UCSD-AML1 (cell line): ENCODE measurements around the gene NEURL4.
A peak's percentile ranks its signal among the peaks of the same experiment; 100 is the strongest.

Source experiments
- DNase-seq: peaks from one replicate; lab custom pipeline; 2025; ENCODE audit not compliant: unreplicated experiment; lab: John Stamatoyannopoulos, UW

The NEURL4 gene

DNA sequence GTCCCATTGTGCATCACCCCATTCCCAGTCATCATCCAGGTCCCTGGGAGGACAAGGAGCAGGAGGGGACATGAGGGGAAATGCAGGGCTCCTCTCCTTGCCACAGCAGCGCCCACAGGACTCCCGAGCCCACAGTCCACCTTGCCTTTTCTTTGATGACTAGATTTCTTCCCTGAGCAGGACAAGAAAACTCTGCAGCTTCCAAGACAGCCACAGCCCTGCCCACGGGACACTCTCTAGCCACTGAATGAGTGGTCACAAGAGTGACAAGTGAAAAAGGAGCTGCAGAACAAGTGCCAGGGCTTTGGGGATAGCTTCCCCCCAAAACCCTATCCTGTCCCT, 4.7 kb downstream of the NEURL4 start:
- no peak for DNase-seq

DNA sequence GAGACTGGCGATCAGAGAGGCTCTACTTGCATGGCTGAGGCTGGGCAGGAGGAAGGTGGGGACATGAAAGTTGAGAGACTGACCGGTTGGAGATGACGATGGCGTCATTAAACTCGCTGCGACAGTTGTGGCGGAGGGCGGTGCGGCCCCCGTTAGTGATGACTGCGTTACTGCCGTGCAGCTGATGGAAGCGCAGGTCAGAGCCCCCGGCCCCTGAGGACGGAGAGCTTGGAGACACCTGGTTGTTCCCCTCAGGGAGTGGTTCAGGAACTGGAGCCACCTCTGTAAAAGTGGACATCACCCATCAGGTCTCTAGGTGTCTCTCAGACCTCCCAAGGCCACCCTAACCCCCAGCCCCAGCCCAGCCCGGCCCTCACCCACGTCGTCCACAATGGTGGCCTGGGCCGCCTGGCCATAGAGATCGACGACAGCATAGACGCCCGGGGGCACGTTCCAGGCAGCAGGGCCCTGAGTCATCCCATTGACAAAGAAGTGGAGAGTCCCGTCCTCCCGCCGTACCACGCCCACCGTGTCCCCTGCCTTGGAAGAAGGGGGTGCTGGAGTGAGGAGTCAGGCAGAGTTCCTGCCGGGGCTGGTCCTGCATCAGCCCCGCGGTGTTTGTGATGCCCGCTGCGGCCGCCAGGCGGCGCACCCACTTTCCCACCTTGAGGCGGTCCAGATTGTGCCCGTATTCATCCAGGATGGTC, 5.3 kb downstream of the NEURL4 start:
- peak; percentile 48 for DNase-seq

DNA sequence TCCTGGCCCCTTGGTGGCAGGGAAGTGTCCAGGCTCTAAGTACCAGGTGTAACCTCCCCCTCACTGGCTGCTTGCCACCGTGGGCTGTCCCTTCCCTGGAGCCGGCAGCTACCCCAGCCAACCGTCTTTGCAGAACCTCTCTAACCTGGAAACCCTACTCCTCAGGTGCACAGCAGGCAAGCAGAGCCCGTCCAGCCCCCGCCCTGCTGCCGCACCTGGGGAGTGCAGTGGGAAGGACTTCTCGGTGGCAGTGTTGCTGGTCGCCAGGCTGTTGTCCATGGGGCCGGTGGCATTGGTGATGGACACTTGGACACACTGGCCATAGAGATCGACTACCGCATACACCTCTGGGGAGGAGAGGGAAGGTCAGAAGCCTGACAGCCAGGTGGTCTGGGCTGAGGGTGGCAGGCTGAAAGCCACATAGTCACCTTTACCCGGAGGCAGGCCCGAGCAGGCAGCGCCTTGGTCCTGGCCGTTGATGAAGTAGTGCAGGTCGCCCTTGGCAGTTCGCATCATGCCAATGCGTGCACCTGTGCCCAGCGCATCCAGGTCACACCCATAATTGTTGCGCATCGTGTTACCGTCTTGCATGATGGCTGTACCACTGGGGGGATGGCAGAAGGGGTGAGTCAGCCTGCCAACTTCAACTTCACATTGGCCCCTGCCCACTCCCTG, 6.5 kb downstream of the NEURL4 start:
- DNase-seq: no peak

DNA sequence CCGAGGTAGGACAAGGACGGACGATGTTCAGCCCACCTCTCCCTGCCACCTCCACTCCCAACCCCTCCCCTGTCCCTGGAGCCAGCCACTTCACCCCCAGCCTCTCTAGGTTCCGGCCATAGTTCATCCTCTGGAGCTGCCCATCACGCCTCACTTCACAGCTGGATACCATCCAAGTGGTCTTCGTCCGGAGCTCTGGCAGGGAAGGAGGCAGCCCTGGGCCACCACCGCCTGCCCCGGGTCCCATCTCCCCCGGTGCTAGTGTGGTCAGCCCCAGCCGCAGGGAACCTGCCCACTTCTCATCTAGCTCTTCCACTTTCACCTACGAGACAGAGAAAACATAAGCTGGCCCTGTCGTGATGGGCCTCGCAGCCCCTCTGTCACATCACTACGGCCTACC, 7.7 kb downstream of the NEURL4 start:
- no peak for DNase-seq

DNA sequence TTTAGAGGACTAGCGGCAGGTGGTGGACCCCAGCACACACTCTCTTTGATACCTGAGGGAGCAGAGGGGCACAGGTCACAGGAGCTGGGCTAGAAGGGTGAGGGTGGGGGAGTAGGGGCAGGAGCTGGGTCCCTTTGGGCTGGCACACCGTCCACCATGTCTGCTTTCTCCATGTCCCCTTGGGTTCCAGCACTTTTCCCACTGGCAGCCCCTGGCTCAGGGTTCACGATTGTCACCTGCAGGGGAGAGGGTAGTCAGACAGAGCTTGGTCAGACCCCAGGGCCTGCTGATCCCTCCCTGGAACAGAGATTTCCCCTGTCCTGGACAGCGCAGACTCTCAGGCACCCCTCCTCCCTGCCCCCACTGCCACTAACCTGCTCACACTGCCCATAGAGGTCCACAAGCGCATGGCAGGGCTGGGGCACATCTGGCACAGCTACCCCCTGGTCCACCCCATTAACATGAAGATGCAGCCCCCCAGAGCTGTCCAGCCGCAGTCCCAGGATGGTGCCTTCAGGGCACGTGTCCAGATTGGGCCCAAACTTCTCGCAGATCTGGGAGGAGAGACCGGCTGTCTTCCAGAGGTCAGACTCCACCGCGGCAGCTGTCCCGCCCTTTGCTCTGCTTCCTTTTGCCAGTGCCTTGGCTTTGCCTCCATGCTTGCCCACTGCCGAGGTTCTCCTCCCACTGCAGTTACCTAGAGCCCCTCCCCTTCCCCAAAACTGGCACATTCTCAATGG, 10.8 kb downstream of the NEURL4 start:
- DNase-seq: no peak

DNA sequence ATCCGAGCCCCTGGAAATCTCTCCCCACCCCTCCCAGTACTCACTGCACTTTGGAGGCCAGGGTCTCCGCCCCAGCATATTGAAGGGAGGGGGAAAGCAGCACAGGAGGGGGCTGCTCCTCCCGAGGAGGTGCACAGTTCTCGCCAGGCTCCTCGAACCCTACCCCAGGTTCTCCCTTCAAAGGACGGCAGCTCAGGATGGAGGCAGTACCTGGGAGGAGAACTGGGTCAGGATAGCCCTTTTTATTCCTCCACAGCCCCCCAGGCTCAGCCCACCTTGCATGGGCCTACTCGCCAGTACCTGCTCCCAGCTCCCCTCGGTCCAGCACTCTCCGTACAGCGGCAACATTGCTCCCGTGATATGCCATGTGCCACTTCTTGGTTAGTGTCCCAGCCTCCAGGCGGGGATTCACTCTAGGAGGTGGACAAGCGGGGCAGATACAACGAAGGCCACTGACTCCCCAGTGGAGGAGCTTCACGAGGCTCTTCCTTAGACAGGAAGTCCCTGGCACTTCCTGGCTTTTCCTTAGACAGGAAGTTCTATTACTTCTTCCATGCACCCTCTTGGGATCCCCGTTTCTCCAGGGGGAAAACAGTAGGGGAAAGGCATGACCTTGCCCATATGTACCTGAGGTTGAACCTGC, 11.9 kb downstream of the NEURL4 start:
- no peak for DNase-seq

DNA sequence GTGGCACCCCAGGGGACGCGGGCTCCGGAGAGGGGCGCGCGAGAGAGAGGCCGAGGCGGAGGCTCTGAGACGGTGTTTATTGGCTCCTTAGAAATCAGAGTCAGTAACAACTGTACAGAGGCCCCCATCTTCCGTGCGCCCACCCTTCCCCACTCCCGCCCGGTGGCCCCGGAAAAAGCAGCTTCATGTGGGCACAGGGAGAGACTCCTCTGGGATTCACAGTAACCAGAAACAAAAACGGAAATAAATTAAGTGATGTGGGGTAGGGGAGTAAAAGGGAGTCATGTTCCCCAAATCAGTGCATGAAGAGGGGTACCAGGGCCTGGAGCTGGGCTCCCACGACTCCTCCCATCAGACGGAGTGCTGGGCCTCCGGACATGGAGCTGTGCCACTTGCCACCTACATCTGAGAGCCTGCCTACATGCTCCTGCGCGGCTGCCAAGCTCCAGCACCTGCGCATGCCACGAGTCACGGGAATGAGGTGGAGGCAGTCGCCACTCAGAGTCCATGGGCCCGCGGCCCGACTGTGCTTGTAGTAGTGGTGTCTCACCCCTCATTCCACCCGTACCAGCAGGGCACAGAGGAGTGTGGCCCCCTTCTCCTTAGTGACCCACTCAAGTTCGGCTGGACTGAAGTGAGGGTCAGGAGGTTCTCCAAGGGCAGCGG, 13.4 kb downstream of the NEURL4 start:
- DNase-seq: no peak

DNA sequence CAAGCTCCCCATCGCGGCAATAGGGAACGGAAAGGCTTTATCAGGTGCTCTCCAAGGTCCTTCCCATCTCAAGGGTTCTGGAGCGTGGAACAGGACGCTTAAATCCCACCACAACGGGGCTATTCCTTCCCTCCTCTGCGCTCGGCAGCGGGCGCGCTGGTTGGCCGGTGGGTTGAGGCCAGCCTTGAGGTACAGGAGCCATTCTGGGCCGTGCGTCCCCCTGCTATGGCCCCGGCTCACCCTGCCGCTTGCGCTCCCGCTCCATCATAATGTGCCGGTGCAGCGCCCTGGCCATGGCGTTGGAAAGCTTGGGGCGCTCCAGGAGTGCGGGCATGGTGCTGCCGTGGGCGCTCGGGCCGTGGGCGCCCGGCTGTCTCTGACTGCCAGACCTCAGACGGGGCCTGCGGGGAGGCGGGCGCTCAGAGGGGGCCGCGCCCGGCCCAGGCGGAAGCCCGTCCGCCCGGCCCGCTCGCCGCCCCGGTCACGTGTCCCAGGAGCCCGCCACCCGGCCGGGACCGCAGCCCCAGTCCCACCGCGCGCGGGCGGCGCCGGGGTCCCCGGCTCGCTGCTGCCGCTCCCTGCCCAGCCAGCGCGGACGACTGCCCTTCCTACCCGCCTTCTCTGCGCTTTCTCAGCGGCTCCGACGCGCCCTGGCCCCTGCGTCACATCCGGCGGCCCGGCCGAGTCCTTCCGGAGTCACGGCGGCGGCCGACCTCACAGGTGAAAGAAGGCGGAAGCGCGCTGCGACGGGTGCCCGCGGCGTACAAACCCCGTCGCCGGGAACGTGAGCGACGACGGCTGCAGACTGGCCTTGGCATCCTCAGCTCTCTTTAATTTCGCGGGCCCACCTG, 14.2 kb downstream of the NEURL4 start, which contains the start of gene GPS2:
Gene GPS2 (minus strand): TSS at position 642 of the 851 bp plus-strand sequence. CDS start 308 bp downstream, at position 334.
- peak; percentile 85 for DNase-seq

DNA sequence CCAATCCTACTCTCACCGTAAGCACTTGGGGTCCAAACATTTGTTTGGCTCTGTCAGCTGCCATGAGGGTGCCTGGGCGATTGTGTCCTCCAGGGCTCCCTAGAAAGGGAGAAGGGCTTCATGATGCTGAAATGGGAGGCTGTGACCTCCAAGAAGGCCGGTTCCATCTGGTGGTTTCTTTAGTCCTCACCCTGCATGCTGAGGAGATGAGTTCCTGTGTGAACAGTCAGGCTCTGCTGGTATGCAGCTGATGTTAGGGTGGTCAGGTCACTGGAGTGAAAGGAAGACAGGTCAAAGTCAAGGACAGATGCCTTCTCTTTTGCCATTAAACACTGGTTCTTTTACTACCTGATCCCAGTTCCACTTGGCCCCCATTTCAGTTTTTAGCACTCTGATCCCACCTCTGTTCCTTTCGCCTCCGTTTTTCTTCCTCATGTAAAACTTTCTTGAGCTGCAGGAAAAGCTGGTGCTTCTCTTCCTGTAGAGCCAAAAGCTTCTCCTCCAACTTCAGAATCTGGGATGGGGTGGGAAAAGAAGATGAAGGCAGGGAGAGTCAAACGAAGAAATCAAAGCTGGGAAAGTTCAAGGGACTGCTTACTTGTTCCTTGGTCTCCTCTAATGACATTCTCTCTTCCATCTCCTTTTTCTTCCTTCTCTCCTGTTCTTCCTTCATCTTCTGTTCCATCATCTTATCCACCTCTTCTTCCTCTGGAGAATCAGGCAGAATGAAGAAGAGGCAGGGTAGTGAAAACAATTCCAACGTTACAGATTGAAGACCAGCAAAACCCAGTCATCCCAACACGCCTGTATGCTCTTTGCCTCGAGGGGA, 15.0 kb downstream of the NEURL4 start:
- DNase-seq: no peak

DNA sequence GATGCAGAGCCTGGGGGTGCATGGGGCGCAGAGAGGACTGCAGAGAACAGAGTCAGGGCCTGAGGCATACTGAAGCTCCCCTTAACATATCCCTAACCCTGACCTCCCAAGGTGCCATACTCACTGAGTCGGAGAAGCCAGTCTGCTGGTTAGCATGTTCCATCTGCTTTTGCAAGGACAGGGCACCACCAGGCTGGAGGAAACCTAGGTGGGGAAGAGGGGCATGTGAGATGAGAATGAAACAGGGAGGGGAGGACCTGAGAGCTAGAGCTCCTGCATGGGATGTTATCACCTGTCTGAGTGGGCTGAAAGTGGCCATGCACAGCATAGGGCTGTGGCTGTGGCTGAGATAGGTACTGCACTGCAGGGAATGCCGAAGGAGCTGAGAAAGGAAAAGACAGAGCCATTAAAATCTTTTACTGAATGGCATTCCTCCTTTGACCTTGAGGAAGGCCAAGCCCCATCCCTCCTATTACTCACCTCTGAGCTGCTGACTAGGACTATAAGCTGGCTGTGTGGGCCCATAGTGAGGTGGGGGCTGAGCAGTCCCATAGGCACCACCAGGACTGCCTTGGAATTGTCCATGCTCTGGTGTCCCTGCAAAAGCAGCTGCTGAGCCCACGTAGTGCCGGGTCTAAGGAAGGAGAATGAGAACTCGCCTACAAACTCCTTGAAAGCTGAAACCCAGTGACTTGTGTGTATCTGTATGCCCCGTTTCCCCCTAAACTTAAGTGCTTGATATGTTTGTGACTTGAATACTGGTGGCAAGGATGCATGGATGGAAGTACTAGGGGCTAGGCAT, 15.8 kb downstream of the NEURL4 start:
- DNase-seq: no peak

DNA sequence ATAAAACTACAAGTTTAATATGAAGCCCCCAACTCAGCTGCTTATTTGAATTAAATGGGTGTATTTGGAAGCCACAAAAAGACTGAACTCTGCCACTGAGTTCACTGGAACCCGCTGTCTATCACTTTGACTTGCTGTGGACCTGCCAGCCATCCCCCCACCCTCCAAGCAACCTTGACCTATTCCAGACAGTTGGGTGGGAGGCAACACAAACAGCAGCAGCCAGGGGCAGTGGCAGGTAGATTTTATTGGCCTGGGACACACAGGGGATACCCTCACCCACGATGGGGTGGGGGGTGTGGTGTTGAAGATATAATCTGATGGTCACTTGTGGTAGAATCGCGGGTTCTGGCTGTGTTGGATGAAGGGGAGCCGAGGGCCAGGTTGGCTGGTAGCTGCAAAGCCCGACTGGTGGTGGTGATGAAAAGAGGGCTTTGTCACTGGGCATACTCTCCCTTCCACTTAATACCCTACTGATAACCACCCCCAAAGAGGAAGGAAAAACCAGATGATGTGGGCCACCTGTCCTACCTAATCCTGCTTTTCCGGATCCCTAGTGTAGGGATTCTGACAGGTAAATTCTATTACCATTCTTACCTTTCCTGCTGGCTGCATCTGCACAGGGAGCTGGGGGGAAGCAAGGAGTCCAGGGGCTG, 16.6 kb downstream of the NEURL4 start:
- no peak for DNase-seq

DNA sequence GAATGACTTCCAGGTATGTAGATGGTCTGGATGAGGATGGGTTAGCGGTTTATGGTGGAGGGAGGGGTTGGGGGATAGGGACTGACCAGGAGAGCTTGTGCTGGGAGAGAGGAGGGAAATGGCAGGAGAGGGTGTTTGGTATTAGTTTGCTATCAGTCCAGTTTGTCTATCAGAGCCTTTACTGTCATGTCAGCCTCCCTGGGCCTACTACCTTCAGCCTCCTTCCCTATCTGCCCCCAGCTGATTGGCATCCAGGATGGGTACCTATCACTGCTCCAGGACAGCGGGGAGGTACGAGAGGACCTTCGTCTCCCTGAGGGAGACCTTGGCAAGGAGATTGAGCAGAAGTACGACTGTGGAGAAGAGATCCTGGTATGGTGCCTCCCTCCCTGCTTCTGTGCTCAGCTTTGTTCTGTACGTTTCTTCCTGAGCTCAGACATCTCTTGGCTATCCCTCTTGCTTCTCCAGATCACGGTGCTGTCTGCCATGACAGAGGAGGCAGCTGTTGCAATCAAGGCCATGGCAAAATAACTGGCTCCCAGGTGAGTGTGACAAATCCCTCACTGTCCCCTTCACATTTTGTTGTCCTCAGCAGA, 17.9 kb downstream of the NEURL4 start:
- DNase-seq: no peak

DNA sequence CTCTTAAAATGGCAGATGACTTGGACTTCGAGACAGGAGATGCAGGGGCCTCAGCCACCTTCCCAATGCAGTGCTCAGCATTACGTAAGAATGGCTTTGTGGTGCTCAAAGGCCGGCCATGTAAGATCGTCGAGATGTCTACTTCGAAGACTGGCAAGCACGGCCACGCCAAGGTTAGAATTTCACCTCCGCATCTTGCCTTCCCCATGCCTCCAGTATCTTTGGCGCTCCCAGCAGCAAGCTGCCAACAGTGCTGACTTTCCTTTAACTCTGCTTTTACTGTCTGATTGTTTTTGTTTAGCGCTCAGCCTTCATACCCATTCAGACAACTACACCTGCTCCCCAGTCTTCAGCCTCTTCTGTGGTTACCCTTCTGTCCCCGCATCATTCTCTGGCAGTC, 19.5 kb downstream of the NEURL4 start:
- no peak for DNase-seq

DNA sequence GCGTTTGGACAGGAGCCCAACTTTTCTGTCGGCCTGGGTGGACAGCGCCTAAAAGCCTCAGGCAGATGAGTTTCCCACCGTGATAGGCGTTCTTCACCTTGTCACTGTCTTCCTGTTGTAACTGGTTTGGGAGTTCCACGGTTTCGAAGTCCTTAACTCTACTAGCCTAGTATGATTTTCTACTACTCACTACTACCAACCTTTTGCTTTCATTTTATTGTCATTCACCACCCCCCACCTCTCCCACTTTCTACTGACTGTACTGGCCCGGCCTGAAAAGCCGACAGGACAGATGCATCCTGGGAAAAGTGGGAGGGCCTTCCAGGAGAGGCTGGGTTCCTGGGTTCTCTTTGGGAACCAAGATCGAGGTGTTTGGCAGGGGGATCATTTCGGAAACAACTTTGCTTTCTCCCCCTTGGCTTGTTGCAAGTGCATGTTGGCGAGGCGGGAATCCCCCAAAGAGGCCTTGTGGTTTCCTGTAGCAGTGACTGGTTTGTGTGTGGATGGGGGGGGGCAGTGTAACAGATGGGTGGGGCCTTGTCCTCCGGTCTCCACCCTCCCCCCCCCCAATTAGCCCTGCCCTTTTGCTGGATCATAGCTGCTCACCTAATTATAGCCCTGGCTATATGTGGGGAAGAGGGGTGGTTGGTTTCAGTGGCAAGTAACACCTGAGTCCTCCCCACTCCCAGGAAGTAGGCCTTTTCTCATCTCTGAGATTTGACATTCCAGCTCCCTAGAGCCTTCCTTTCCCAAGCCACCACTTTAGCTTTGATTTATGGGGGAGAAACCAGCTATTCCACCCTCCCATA, 20.3 kb downstream of the NEURL4 start:
- peak; percentile 69 for DNase-seq

DNA sequence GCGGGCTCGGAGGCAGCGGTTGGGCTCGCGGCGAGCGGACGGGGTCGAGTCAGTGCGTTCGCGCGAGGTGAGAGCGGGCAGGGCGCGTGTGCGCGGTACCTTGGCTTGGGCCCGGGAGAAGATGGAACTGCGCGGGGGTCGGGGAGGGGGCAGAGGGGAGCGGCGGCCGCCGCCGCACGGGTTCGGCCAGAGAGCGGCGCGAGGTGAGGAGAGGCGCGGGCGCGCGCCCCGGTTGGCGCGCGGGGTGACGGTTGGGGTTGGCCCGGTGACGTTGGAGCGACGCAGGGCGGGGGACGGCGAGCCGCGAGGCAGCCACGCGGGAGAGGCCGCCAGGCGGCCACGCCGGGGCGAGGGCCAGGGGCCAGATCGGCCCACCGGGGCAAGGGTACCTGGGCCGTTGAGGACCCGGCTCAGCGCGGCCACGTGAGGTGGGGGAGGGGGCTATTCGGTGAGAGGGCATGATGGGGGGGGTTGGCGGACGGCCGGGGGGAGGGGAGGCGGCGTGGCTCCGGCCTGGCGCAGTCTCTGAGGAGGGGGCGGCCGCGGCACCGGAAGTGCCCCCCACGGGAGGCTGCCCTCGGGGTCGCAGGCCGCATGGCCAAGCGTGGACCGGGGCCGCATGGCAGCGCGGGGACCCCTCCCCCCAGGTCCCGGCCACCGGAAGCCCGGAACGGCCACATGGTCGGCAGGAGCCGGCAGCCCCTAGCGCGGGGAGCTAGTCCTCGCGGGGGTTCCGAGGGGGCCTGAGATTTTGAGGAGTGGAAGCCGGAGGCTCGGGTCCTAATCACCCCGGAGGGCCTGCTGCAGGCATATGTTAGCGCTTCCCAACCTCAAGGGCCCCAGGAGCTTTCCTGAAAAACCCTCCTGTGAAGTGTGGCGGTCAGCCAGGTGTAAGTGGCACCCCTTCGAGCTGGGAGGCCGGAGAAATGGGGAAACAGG, 21.2 kb downstream of the NEURL4 start:
- peak; percentile 56 for DNase-seq
